ENCODE measurements around the gene RAD9B.
"Not testable (repeated sequence)": the region's sequence is repeated elsewhere in the genome, so short reads cannot be mapped to it uniquely, and the experiment has no call there.

The RAD9B gene

GRCh38 chr12:110528277-110528839, 26.2 kb downstream of the RAD9B start:
- DNase-seq = no peak

GRCh38 chr12:110530511-110530910, 28.4 kb downstream of the RAD9B start:
- no peak for DNase-seq

- no peak for DNase-seq
Observed at GRCh38 chr12:110531741-110532333, 29.7 kb downstream of the RAD9B start.

GRCh38 chr12:110532644-110533043, 30.5 kb downstream of the RAD9B start:
- no peak for DNase-seq

- DNase-seq = no peak
Observed at GRCh38 chr12:110533607-110534006, 31.5 kb downstream of the RAD9B start.

- no peak for DNase-seq
Observed at GRCh38 chr12:110534811-110535210, 32.7 kb downstream of the RAD9B start.

- no peak for DNase-seq
Observed at GRCh38 chr12:110536834-110537604, 34.9 kb downstream of the RAD9B start.

- no peak for DNase-seq
Observed at GRCh38 chr12:110537605-110538409, 35.7 kb downstream of the RAD9B start.

GRCh38 chr12:110538869-110539622, 36.9 kb downstream of the RAD9B start:
- DNase-seq = no peak

- DNase-seq = no peak
Observed at GRCh38 chr12:110540048-110540447, 37.9 kb downstream of the RAD9B start.

- no peak for DNase-seq
Observed at GRCh38 chr12:110543252-110543959, 41.3 kb downstream of the RAD9B start.

GRCh38 chr12:110543965-110544364, 41.8 kb downstream of the RAD9B start:
- DNase-seq = no peak

GRCh38 chr12:110545259-110545658, 43.1 kb downstream of the RAD9B start:
- not testable (repeated sequence) for DNase-seq

GRCh38 chr12:110545812-110546211, 43.7 kb downstream of the RAD9B start:
- DNase-seq = no peak

- no peak for DNase-seq
Observed at GRCh38 chr12:110546339-110546738, 44.2 kb downstream of the RAD9B start.

GRCh38 chr12:110547090-110547489, 45.0 kb downstream of the RAD9B start:
- DNase-seq = no peak

- no peak for DNase-seq
Observed at GRCh38 chr12:110548678-110549077, 46.5 kb downstream of the RAD9B start.

- DNase-seq = no peak
Observed at GRCh38 chr12:110549716-110550115, 47.6 kb downstream of the RAD9B start.

GRCh38 chr12:110550981-110551380, 48.9 kb downstream of the RAD9B start:
- no peak for DNase-seq
